Measurements from ENCODE around the gene TMEM40.
"Not testable (repeated sequence)": the region's sequence is repeated elsewhere in the genome, so short reads cannot be mapped to it uniquely, and the experiment has no call there.

The TMEM40 gene

GRCh38 chr3:12796171-12797123, 37.4 kb upstream of the TMEM40 start, which contains the start of gene CAND2:
TSS of gene CAND2 (plus strand) at chr3:12796680. CDS start at chr3:12796721, 41 bp downstream.
- H3K27ac ChIP-seq (ENCODE audit: low read depth, low read length), result no peak within 1 kb of the TSS
- H3K27me3 ChIP-seq (ENCODE audit: insufficient read depth, low read length), result no peaks in the 10 kb centered on the region; the same call in 1 of the 2 replicates
- H3K9me3 ChIP-seq (ENCODE audit: insufficient read depth, low read depth, low read length), result no peaks in the 10 kb centered on the region
- H3K36me3 ChIP-seq (ENCODE audit: insufficient read depth, low read length), result no peaks in the 10 kb centered on the region
- no peaks in the 10 kb centered on the region for H3K4me1 ChIP-seq (ENCODE audit: insufficient read depth, low read length)
- 6% methylated on average over 61 of the region's 61 CpGs for WGBS
- peak within 1 kb of the TSS; percentile 77 for H3K9ac ChIP-seq (ENCODE audit: low read depth, low read length)
- H3K4me3 ChIP-seq (ENCODE audit: low read length), result peak within 1 kb of the TSS; percentile 89

GRCh38 chr3:12793701-12794100, 34.6 kb upstream of the TMEM40 start:
- Histone ChIP-seq H3K9me3 (ENCODE audit: insufficient read depth, low read depth, low read length) (no peaks in the 10 kb centered on the region), H3K9ac (ENCODE audit: low read depth, low read length) (no peak overlapping the region), H3K36me3 (ENCODE audit: insufficient read depth, low read length) (no peaks in the 10 kb centered on the region), H3K4me3 (ENCODE audit: low read length) (no peak overlapping the region), H3K4me1 (ENCODE audit: insufficient read depth, low read length) (no peaks in the 10 kb centered on the region), H3K27ac (ENCODE audit: low read depth, low read length) (no peak overlapping the region), H3K27me3 (ENCODE audit: insufficient read depth, low read length) (no peaks in the 10 kb centered on the region; the same call in 1 of the 2 replicates)
- WGBS, result 89% methylated on average over 5 of the region's 5 CpGs

GRCh38 chr3:12791430-12791829, 32.4 kb upstream of the TMEM40 start:
- H3K4me3 ChIP-seq (ENCODE audit: low read length), result no peak overlapping the region
- H3K9ac ChIP-seq (ENCODE audit: low read depth, low read length), result no peak overlapping the region
- no peaks in the 10 kb centered on the region for H3K4me1 ChIP-seq (ENCODE audit: insufficient read depth, low read length)
- H3K27ac ChIP-seq (ENCODE audit: low read depth, low read length), result no peak overlapping the region
- 92% methylated on average over 1 of the region's 1 CpG for WGBS
- H3K27me3 ChIP-seq (ENCODE audit: insufficient read depth, low read length), result no peaks in the 10 kb centered on the region; the same call in 1 of the 2 replicates
- no peaks in the 10 kb centered on the region for H3K9me3 ChIP-seq (ENCODE audit: insufficient read depth, low read depth, low read length)
- no peaks in the 10 kb centered on the region for H3K36me3 ChIP-seq (ENCODE audit: insufficient read depth, low read length)

GRCh38 chr3:12787967-12788690, 29.1 kb upstream of the TMEM40 start:
- H3K27ac ChIP-seq (ENCODE audit: low read depth, low read length); H3K9me3 ChIP-seq (ENCODE audit: insufficient read depth, low read depth, low read length); H3K36me3 ChIP-seq (ENCODE audit: insufficient read depth, low read length); H3K4me3 ChIP-seq (ENCODE audit: low read length); H3K9ac ChIP-seq (ENCODE audit: low read depth, low read length); H3K4me1 ChIP-seq (ENCODE audit: insufficient read depth, low read length); H3K27me3 ChIP-seq (ENCODE audit: insufficient read depth, low read length): not testable (repeated sequence)
- WGBS, result 91% methylated on average over 23 of the region's 23 CpGs

- not testable (repeated sequence) for H3K9ac ChIP-seq (ENCODE audit: low read depth, low read length); H3K27ac ChIP-seq (ENCODE audit: low read depth, low read length); H3K36me3 ChIP-seq (ENCODE audit: insufficient read depth, low read length); H3K4me1 ChIP-seq (ENCODE audit: insufficient read depth, low read length); H3K9me3 ChIP-seq (ENCODE audit: insufficient read depth, low read depth, low read length); H3K27me3 ChIP-seq (ENCODE audit: insufficient read depth, low read length); H3K4me3 ChIP-seq (ENCODE audit: low read length)
- WGBS, result 34% methylated on average over 9 of the region's 9 CpGs
Observed at GRCh38 chr3:12787346-12787745, 28.3 kb upstream of the TMEM40 start.

- Histone ChIP-seq H3K4me3 (ENCODE audit: low read length) (no peak overlapping the region), H3K9me3 (ENCODE audit: insufficient read depth, low read depth, low read length) (no peaks in the 10 kb centered on the region), H3K9ac (ENCODE audit: low read depth, low read length) (no peak overlapping the region), H3K4me1 (ENCODE audit: insufficient read depth, low read length) (0 out of 2 replicates have a peak, but pooled peaks cover 4% of the 10 kb centered on the region), H3K27ac (ENCODE audit: low read depth, low read length) (no peak overlapping the region), H3K36me3 (ENCODE audit: insufficient read depth, low read length) (no peaks in the 10 kb centered on the region), H3K27me3 (ENCODE audit: insufficient read depth, low read length) (no peaks in the 10 kb centered on the region)
- 28% methylated on average over 4 of the region's 4 CpGs for WGBS
Observed at GRCh38 chr3:12785096-12785495, 26.0 kb upstream of the TMEM40 start.

- no peak overlapping the region for H3K4me3 ChIP-seq (ENCODE audit: low read length)
Observed at GRCh38 chr3:12782172-12782815, 23.2 kb upstream of the TMEM40 start.

GRCh38 chr3:12780751-12781150, 21.7 kb upstream of the TMEM40 start:
- H3K27me3 ChIP-seq (ENCODE audit: insufficient read depth, low read length), result no peaks in the 10 kb centered on the region
- H3K4me3 ChIP-seq (ENCODE audit: low read length), result no peak overlapping the region
- H3K4me1 ChIP-seq (ENCODE audit: insufficient read depth, low read length), result 0 out of 2 replicates have a peak, but pooled peaks cover 4% of the 10 kb centered on the region
- 83% methylated on average over 4 of the region's 4 CpGs for WGBS
- no peak overlapping the region for H3K9ac ChIP-seq (ENCODE audit: low read depth, low read length)
- H3K9me3 ChIP-seq (ENCODE audit: insufficient read depth, low read depth, low read length), result no peaks in the 10 kb centered on the region
- H3K36me3 ChIP-seq (ENCODE audit: insufficient read depth, low read length), result no peaks in the 10 kb centered on the region
- H3K27ac ChIP-seq (ENCODE audit: low read depth, low read length), result no peak overlapping the region

More at GRCh38 chr3:12782172-12782815, 23.2 kb upstream of the TMEM40 start:
- no peaks in the 10 kb centered on the region for H3K9me3 ChIP-seq (ENCODE audit: insufficient read depth, low read depth, low read length)
- H3K27me3 ChIP-seq (ENCODE audit: insufficient read depth, low read length), result no peaks in the 10 kb centered on the region
- H3K4me1 ChIP-seq (ENCODE audit: insufficient read depth, low read length), result 0 out of 2 replicates have a peak, but pooled peaks cover 4% of the 10 kb centered on the region
- 76% methylated on average over 6 of the region's 6 CpGs for WGBS
- H3K36me3 ChIP-seq (ENCODE audit: insufficient read depth, low read length), result no peaks in the 10 kb centered on the region
- no peak overlapping the region for H3K27ac ChIP-seq (ENCODE audit: low read depth, low read length)
- no peak overlapping the region for H3K9ac ChIP-seq (ENCODE audit: low read depth, low read length)

- H3K36me3 ChIP-seq (ENCODE audit: insufficient read depth, low read length), result no peaks in the 10 kb centered on the region
- H3K4me3 ChIP-seq (ENCODE audit: low read length), result no peak overlapping the region
- no peak overlapping the region for H3K27ac ChIP-seq (ENCODE audit: low read depth, low read length)
- no peak overlapping the region for H3K9ac ChIP-seq (ENCODE audit: low read depth, low read length)
- no peaks in the 10 kb centered on the region for H3K27me3 ChIP-seq (ENCODE audit: insufficient read depth, low read length)
- no peaks in the 10 kb centered on the region for H3K4me1 ChIP-seq (ENCODE audit: insufficient read depth, low read length)
- 84% methylated on average over 4 of the region's 4 CpGs for WGBS
- no peaks in the 10 kb centered on the region for H3K9me3 ChIP-seq (ENCODE audit: insufficient read depth, low read depth, low read length)
Observed at GRCh38 chr3:12777171-12777570, 18.1 kb upstream of the TMEM40 start.

GRCh38 chr3:12775970-12776369, 16.9 kb upstream of the TMEM40 start:
- not testable (repeated sequence) for H3K36me3 ChIP-seq (ENCODE audit: insufficient read depth, low read length); H3K9me3 ChIP-seq (ENCODE audit: insufficient read depth, low read depth, low read length); H3K9ac ChIP-seq (ENCODE audit: low read depth, low read length); H3K4me1 ChIP-seq (ENCODE audit: insufficient read depth, low read length); H3K27me3 ChIP-seq (ENCODE audit: insufficient read depth, low read length); H3K27ac ChIP-seq (ENCODE audit: low read depth, low read length); H3K4me3 ChIP-seq (ENCODE audit: low read length)
- 73% methylated on average over 6 of the region's 6 CpGs for WGBS

GRCh38 chr3:12775226-12775625, 16.2 kb upstream of the TMEM40 start:
- Histone ChIP-seq H3K9me3 (ENCODE audit: insufficient read depth, low read depth, low read length) (no peaks in the 10 kb centered on the region), H3K36me3 (ENCODE audit: insufficient read depth, low read length) (no peaks in the 10 kb centered on the region), H3K4me1 (ENCODE audit: insufficient read depth, low read length) (no peaks in the 10 kb centered on the region), H3K27ac (ENCODE audit: low read depth, low read length) (no peak overlapping the region), H3K4me3 (ENCODE audit: low read length) (no peak overlapping the region), H3K9ac (ENCODE audit: low read depth, low read length) (no peak overlapping the region), H3K27me3 (ENCODE audit: insufficient read depth, low read length) (no peaks in the 10 kb centered on the region)
- WGBS, result 83% methylated on average over 1 of the region's 1 CpG

Measured in HUES64 (cell line).